Mucosa of rectum (tissue), 2 donors: Measurements from ENCODE around the gene NCS1.

Experiments used
- H3K27ac ChIP-seq, 2 donors: one replicate each; pipeline ENCODE4 v1.7.0; 2013; ENCODE audit warnings: inconsistent platforms in 2 of 2, low read depth in 2 of 2, low read length in 2 of 2
- H3K27me3 ChIP-seq, 2 donors: one replicate each; pipeline ENCODE4 v1.7.0; 2013; ENCODE audit warnings: low read length in 2 of 2; ENCODE audit not compliant: control insufficient read depth in 2 of 2, insufficient read depth in 2 of 2
- H3K36me3 ChIP-seq, 2 donors: one replicate each; pipeline ENCODE4 v1.7.0; 2013; ENCODE audit warnings: low read length in 2 of 2; ENCODE audit not compliant: control insufficient read depth in 2 of 2, insufficient read depth in 2 of 2
- H3K4me1 ChIP-seq, 2 donors: one replicate each; pipeline ENCODE4 v1.7.0; 2013; ENCODE audit warnings: low read length in 2 of 2, mild to moderate bottlenecking in 1 of 2; ENCODE audit not compliant: control insufficient read depth in 2 of 2, insufficient read depth in 2 of 2
- H3K4me3 ChIP-seq, 2 donors: one replicate each; pipeline ENCODE4 v1.7.0; 2013; ENCODE audit warnings: low read length in 2 of 2
- H3K9ac ChIP-seq, 2 donors: one replicate each; pipeline ENCODE4 v1.7.0; 2013; ENCODE audit warnings: low read length in 2 of 2, low read depth in 1 of 2, mild to moderate bottlenecking in 1 of 2
- H3K9me3 ChIP-seq, 2 donors: one replicate each; pipeline ENCODE4 v1.7.0; 2013; ENCODE audit warnings: low read length in 2 of 2; ENCODE audit not compliant: control insufficient read depth in 2 of 2
- donor health status: healthy.
- donor health status: Normal muscosa, but diverticular disease.

Gene NCS1

GRCh38 chr9:130158001-130158400 is 14.2 kb upstream of the NCS1 start:
- H3K9me3 ChIP-seq: no peaks in the 10 kb centered on the region
- H3K9ac ChIP-seq: no peak overlapping the region
- peaks cover 0 to 2% of the 10 kb centered on the region in 2 donors for H3K27me3 ChIP-seq
- no peak overlapping the region for H3K27ac ChIP-seq
- no peaks in the 10 kb centered on the region for H3K36me3 ChIP-seq
- no peaks in the 10 kb centered on the region for H3K4me1 ChIP-seq
- no peak overlapping the region for H3K4me3 ChIP-seq

DNA sequence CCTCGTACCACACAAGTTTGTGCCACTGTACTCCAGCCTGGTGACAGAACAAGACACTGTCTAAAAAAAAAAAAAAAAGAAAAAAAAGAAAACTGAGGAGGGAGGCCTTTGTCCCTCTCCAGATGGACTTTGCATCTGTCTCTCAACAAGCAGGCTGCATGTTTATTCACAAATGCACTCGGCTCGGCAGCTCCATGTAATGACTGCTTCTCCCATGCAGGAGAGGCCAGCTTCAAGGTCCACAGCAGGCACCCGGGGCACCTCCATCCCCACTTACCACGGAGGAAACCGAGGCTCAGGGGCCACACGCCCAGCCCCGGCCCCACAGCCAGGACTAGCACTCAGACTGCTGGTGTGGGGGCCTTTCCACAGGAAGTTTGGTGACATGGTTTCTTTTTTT is 13.1 kb upstream of the NCS1 start:
- Histone ChIP-seq H3K4me3 (no peak overlapping the region), H3K27me3 (peaks cover 0 to 2% of the 10 kb centered on the region in 2 donors), H3K9me3 (no peaks in the 10 kb centered on the region), H3K27ac (no peak overlapping the region), H3K4me1 (no peaks in the 10 kb centered on the region), H3K9ac (no peak overlapping the region), H3K36me3 (no peaks in the 10 kb centered on the region)

- H3K36me3 ChIP-seq: no peaks in the 10 kb centered on the region
- no peak overlapping the region for H3K4me3 ChIP-seq
- no peak overlapping the region for H3K9ac ChIP-seq
- no peaks in the 10 kb centered on the region for H3K9me3 ChIP-seq
- H3K27me3 ChIP-seq: peaks cover 0 to 2% of the 10 kb centered on the region in 2 donors
- H3K27ac ChIP-seq: no peak overlapping the region
- H3K4me1 ChIP-seq: no peaks in the 10 kb centered on the region
These were observed 12.1 kb upstream of the NCS1 start for GRCh38 chr9:130159915-130160670.

GRCh38 chr9:130160862-130161470 is 11.2 kb upstream of the NCS1 start:
- H3K4me3 ChIP-seq: no peak overlapping the region
- H3K4me1 ChIP-seq: no peaks in the 10 kb centered on the region
- H3K9ac ChIP-seq: no peak overlapping the region
- H3K27ac ChIP-seq: no peak overlapping the region
- no peaks in the 10 kb centered on the region for H3K36me3 ChIP-seq
- H3K27me3 ChIP-seq: peaks cover 0 to 2% of the 10 kb centered on the region in 2 donors
- no peaks in the 10 kb centered on the region for H3K9me3 ChIP-seq

DNA sequence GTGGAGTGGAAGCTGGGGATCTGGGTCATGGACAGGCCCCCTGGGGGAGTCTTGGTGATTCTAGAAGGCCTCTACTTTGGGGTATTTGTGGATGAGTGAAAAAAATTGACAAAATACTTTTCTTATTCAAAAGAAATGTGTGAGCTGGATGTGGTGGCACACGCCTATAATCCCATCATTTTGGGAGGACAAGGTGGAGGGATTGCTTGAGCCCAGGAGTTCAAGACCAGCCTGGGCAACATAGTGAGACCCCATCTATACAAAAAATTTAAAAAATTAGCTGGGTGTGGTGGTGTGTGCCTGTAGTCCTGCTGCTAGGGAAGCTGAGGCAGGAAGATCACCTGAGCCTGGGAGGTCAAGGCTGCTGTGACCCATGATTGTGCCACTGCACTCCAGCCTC is 6.6 kb upstream of the NCS1 start:
- Histone ChIP-seq H3K4me1 (no peaks in the 10 kb centered on the region), H3K9ac (no peak overlapping the region), H3K27me3 (peaks cover 3 to 4% of the 10 kb centered on the region in 2 donors)

GRCh38 chr9:130166399-130166798 is 5.8 kb upstream of the NCS1 start:
- Histone ChIP-seq H3K4me3 (no peak overlapping the region), H3K4me1 (no peaks in the 10 kb centered on the region), H3K27me3 (peaks cover 3 to 5% of the 10 kb centered on the region in 2 donors), H3K9me3 (no peaks in the 10 kb centered on the region), H3K9ac (no peak overlapping the region), H3K36me3 (no peaks in the 10 kb centered on the region), H3K27ac (no peak overlapping the region)

More for the DNA sequence above, 6.6 kb upstream of the NCS1 start:
- no peaks in the 10 kb centered on the region for H3K9me3 ChIP-seq
- no peak overlapping the region for H3K4me3 ChIP-seq
- no peak overlapping the region for H3K27ac ChIP-seq
- H3K36me3 ChIP-seq: no peaks in the 10 kb centered on the region

DNA sequence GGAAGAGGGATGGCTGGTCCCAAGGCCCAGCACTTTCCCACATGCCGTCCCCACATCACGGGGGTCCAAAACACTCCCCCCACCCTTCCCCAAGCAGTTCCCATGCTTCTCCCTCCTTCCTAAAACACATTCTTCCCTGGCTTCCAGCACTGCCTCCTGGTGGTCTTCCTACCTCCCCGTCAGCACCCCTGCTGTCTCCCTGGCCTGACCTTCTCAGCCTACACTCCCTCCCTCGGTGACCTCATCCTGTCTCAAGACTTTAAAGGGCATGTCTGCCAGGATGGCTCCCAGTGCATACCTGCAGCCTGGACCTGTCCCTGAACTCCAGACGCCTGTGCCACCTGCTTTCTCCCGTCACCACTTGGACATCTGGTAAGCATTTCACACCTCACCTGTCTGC is 4.3 kb upstream of the NCS1 start:
- Histone ChIP-seq H3K4me1 (no peaks in the 10 kb centered on the region), H3K27me3 (peaks cover 3 to 5% of the 10 kb centered on the region in 2 donors), H3K27ac (no peak overlapping the region), H3K9ac (no peak overlapping the region), H3K9me3 (no peaks in the 10 kb centered on the region), H3K4me3 (no peak overlapping the region), H3K36me3 (no peaks in the 10 kb centered on the region)

DNA sequence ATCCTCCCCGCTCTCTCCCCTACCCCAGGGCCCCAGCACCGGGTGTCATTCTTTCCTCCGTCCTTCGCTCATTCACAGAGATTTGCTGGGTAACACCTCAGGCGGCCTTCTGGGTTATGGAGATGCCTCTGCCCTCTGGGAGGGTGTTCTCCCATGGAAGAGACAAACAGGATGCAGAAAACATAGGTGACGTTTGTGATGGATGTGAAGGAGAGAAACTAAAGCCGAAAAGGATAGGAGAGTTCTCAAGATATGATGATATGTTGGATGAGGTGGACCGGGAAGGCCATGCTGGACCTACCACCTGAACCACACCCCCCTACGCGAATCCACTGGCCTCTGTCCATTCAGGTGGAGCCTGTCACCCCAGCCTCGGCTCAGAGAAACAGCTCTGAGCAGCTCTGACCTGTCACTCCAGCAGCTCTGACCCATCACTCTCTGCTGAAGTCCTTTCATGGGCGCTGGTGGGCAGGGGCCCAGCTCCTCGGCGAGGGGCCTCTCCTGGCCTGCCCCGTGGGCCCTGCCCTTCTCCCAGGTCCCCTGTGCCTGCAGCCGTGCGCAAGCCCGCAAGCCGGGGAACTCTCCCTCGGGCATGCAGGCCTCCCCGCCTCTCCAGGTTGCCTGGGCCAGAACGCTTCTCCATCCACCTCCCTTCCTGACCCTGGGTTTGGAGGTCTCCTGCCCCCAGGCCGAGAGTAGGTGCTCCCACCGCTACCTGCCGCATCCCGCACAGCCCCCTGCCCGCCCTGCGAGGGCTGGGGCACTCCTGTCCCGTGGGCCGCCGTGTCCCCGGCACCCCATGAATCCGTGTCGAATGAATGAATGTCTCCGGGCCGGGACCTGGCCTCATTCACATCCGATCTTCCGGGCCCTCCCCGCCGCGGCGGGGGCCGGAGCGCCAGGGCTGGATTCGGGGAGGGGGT is 717 bp upstream of the NCS1 start:
- H3K9ac ChIP-seq: no peak overlapping the region
- H3K9me3 ChIP-seq: no peaks in the 10 kb centered on the region
- H3K27ac ChIP-seq: no peak overlapping the region
- peak overlapping the region in 1 of 2 donors; percentile 16 for H3K4me3 ChIP-seq
- H3K36me3 ChIP-seq: no peaks in the 10 kb centered on the region
- peaks cover 7% of the 10 kb centered on the region in 2 donors for H3K27me3 ChIP-seq
- H3K4me1 ChIP-seq: peaks cover 0 to 6% of the 10 kb centered on the region in 2 donors

GRCh38 chr9:130172858-130173665 is 858 bp downstream of the NCS1 start:
- Histone ChIP-seq H3K4me3 (peak overlapping the region; percentile 30 to 62), H3K27me3 (peaks cover 7% of the 10 kb centered on the region in 2 donors), H3K9me3 (no peaks in the 10 kb centered on the region), H3K4me1 (peaks cover 0 to 8% of the 10 kb centered on the region in 2 donors), H3K27ac (peak overlapping the region in 1 of 2 donors; percentile 39), H3K36me3 (no peaks in the 10 kb centered on the region), H3K9ac (peak overlapping the region; percentile 33 to 60)
